ENCODE results near the gene FLNB. TPM values are rescaled to one million over a fixed set of nuclear protein-coding genes. Genes with fewer than 3 reads are reported as not detected.

FLNB gene
- total RNA-seq, 1 experiment from 2014 or later: 127 TPM

DNA sequence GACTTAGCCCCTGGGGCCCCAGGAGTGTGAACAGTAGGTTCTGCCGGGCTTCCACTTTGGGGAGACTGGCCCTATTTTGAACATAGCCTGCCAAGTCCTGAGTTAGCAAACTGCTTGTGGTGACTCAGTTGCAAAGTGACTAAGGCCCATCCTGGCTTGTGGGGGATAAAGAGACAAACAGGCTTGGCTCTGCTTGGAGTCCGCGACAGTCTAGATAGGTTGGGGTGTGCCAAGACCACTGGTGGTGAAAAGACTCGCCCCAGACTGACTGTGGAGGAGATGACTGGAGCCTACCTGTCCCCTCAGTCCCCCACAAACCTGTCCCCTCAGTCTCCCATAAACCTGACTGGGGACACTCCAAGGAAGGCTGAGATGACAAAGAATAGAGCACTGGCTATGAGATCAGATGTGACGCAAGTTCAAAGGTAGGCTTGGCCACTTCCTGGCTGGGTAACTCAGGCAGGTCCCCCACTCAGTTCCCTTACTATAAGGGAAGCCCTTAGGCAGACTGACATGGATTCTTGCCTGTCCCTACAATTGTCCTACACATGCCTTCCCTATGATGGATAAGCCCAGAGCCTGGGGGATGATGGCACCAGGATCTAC lies 198.3 kb downstream of the FLNB start (continued):
- TF ChIP-seq, protein P1, sequence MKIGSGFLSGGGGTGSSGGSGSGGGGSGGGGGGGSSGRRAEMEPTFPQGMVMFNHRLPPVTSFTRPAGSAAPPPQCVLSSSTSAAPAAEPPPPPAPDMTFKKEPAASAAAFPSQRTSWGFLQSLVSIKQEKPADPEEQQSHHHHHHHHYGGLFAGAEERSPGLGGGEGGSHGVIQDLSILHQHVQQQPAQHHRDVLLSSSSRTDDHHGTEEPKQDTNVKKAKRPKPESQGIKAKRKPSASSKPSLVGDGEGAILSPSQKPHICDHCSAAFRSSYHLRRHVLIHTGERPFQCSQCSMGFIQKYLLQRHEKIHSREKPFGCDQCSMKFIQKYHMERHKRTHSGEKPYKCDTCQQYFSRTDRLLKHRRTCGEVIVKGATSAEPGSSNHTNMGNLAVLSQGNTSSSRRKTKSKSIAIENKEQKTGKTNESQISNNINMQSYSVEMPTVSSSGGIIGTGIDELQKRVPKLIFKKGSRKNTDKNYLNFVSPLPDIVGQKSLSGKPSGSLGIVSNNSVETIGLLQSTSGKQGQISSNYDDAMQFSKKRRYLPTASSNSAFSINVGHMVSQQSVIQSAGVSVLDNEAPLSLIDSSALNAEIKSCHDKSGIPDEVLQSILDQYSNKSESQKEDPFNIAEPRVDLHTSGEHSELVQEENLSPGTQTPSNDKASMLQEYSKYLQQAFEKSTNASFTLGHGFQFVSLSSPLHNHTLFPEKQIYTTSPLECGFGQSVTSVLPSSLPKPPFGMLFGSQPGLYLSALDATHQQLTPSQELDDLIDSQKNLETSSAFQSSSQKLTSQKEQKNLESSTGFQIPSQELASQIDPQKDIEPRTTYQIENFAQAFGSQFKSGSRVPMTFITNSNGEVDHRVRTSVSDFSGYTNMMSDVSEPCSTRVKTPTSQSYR (CRISPR knock-in tag; IDR thresholded peaks at IDR 0.05): no peak
- TF ChIP-seq EMX1 (CRISPR knock-in tag; IDR thresholded peaks at IDR 0.05) (no peak), ELF4 (CRISPR knock-in tag; IDR thresholded peaks at IDR 0.05; ENCODE audit: low read depth) (no peak), ESRRA (CRISPR knock-in tag; IDR thresholded peaks at IDR 0.05; ENCODE audit: borderline replicate concordance) (no peak), NR3C1 (CRISPR knock-in tag; conservative IDR thresholded peaks at IDR 0.05; ENCODE audit: low read depth) (no peak), GRHL2 (CRISPR knock-in tag; IDR thresholded peaks at IDR 0.05; ENCODE audit: insufficient replicate concordance, severe bottlenecking) (no peak), ZNF423 (CRISPR knock-in tag; IDR thresholded peaks at IDR 0.05) (no peak), FOXK1 (CRISPR knock-in tag; IDR thresholded peaks at IDR 0.05) (no peak)

DNA sequence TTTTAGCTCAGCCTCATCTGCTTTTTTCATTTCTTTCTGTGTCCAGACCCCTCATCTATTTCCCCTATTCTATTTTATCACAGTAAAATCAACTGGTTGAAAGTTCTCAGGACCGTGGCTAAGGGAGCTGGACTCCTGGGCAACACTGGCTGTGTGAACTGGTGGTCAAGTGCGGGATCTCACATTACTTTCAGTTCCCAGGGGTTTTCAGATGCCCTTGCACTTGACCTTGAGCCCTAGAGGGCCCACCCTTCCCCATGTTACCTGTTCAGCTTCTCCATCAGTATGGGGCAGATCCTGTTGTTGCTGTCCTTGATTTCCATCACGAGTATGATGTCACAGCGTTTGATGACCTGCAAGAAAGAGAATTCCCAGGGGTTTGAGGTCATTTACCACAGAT lies 199.7 kb downstream of the FLNB start:
- Mint-ChIP-seq H3K4me3 (no peak overlapping the region), H3K36me3 (no peaks in the 10 kb centered on the region), H3K4me1 (no peaks in the 10 kb centered on the region), H3K27me3 (ENCODE audit: low read depth) (no peaks in the 10 kb centered on the region; the same call in 1 of the 2 replicates), H3K27ac (no peak overlapping the region), H3K9me3 (0 out of 2 replicates have a peak, but pooled peaks cover 3% of the 10 kb centered on the region)
- TF ChIP-seq SMAD3 (CRISPR knock-in tag; IDR thresholded peaks at IDR 0.05; ENCODE audit: borderline replicate concordance) (no peak), ESRRA (CRISPR knock-in tag; IDR thresholded peaks at IDR 0.05; ENCODE audit: borderline replicate concordance) (0 out of 2 replicates have a peak, but pooled peaks have one; percentile 23)
- TF ChIP-seq, protein P2, sequence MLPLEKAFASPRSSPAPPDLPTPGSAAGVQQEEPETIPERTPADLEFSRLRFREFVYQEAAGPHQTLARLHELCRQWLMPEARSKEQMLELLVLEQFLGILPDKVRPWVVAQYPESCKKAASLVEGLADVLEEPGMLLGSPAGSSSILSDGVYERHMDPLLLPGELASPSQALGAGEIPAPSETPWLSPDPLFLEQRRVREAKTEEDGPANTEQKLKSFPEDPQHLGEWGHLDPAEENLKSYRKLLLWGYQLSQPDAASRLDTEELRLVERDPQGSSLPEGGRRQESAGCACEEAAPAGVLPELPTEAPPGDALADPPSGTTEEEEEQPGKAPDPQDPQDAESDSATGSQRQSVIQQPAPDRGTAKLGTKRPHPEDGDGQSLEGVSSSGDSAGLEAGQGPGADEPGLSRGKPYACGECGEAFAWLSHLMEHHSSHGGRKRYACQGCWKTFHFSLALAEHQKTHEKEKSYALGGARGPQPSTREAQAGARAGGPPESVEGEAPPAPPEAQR (CRISPR knock-in tag; IDR thresholded peaks at IDR 0.05): no peak
- POLR2A ChIA-PET: no interaction called here
- CTCF ChIA-PET: interaction anchor here (0.7 to 1.0 kb wide), 2 partner anchors 20 to 21 kb away, joined by 3 to 4 read pairs; no protein-coding TSS in a partner anchor
- ATAC-seq (no peak), DNase-seq (ENCODE audit: low spot score) (no peak)

DNA sequence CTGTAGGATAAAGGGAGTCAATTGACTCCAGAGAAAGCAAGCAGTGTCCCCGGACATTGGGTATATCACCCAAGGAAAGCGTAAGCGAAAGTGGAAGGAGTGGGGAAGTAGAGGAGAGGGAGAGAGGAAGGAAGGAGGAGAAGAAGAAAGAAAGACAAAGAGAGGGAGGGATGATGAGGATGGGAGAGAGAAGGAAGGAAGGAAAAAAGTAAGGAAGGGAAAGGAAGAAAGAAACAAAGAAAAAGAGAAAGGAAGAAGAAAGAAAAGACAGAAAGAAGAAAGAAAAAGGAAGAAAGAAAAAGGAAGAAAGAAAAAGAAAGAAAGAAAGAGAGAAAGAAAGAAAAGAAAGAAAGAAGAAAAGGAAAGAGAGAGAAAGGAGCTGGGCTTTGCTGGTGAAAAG lies 201.7 kb downstream of the FLNB start:
- H3K9me3 Mint-ChIP-seq: 0 out of 2 replicates have a peak, but pooled peaks cover 3% of the 10 kb centered on the region
- no peak overlapping the region for H3K27ac Mint-ChIP-seq
- ChIA-PET POLR2A (no interaction called here), CTCF (interaction anchor here (1.2 to 1.7 kb wide), 2 partner anchors 33 to 96 kb away, joined by 3 to 7 read pairs; partner anchors contain the start of genes HTD2 and RPP14)
- ATAC-seq (no peak), DNase-seq (ENCODE audit: low spot score) (no peak)
- no peaks in the 10 kb centered on the region; the same call in 1 of the 2 replicates for H3K27me3 Mint-ChIP-seq (ENCODE audit: low read depth)
- H3K4me3 Mint-ChIP-seq: no peak overlapping the region
- H3K4me1 Mint-ChIP-seq: no peaks in the 10 kb centered on the region
- TF ChIP-seq OVOL2 (CRISPR knock-in tag; IDR thresholded peaks at IDR 0.05; ENCODE audit: borderline replicate concordance): no peak
- TF ChIP-seq, protein P3, sequence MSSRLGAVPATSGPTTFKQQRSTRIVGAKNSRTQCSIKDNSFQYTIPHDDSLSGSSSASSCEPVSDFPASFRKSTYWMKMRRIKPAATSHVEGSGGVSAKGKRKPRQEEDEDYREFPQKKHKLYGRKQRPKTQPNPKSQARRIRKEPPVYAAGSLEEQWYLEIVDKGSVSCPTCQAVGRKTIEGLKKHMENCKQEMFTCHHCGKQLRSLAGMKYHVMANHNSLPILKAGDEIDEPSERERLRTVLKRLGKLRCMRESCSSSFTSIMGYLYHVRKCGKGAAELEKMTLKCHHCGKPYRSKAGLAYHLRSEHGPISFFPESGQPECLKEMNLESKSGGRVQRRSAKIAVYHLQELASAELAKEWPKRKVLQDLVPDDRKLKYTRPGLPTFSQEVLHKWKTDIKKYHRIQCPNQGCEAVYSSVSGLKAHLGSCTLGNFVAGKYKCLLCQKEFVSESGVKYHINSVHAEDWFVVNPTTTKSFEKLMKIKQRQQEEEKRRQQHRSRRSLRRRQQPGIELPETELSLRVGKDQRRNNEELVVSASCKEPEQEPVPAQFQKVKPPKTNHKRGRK (CRISPR knock-in tag; IDR thresholded peaks at IDR 0.05; ENCODE audit: borderline replicate concordance): peak; percentile 48; the same call in 1 of the 2 replicates
- no peaks in the 10 kb centered on the region for H3K36me3 Mint-ChIP-seq

DNA sequence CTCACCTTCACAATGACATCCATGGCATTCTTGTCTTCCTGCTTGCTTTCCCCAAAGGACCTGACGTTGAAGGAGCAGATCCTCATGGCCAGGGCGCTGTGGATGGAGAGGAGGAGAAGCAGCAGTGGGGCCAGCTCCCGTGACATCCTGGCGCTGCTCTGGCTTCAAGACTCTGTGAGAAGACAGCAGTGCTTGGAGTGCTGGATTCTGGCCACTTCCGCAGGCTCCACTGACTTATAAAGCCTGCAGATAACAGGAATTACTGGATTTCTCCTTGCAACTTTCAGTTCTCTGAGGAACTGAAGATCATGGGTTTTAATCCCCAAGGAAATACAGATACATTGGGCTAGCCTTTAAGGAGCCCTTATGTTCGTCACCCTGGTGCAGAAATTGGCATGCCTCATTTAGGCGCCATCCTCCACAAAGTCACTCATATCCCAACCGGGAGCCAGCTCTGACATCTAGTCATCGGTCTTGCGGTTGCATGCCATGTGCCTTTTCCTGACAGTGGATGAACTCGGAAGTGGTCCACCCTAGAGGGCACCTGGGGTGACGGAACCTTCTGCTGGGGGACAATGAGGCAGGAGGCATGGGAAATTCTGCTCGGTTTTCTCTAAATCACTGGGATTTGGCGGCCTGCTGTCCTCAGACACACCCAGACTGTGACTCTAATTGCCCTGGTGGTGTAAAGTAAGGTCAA lies 202.7 kb downstream of the FLNB start, which contains the start of gene DNASE1L3:
TSS of gene DNASE1L3 (minus strand) at position 212 of the 700 bp plus-strand sequence. CDS start at position 146, 66 bp downstream.
- no peaks in the 10 kb centered on the region for H3K4me1 Mint-ChIP-seq
- no peak for ATAC-seq
- ChIA-PET CTCF (interaction anchor here (0.7 to 1.7 kb wide), 4 partner anchors 23 to 95 kb away, joined by 3 to 7 read pairs (median 3); partner anchors contain the start of genes HTD2 and RPP14), POLR2A (no interaction called here)
- 0 out of 2 replicates have a peak, but pooled peaks cover 3% of the 10 kb centered on the region for H3K9me3 Mint-ChIP-seq
- no peaks in the 10 kb centered on the region for H3K36me3 Mint-ChIP-seq
- DNase-seq (ENCODE audit: low spot score): no peak
- no peak within 1 kb of the TSS for H3K4me3 Mint-ChIP-seq
- H3K27ac Mint-ChIP-seq: no peak within 1 kb of the TSS
- no peaks in the 10 kb centered on the region; the same call in 1 of the 2 replicates for H3K27me3 Mint-ChIP-seq (ENCODE audit: low read depth)
- TF ChIP-seq TEAD1 (CRISPR knock-in tag; IDR thresholded peaks at IDR 0.05): no peak
- TF ChIP-seq, protein P4, sequence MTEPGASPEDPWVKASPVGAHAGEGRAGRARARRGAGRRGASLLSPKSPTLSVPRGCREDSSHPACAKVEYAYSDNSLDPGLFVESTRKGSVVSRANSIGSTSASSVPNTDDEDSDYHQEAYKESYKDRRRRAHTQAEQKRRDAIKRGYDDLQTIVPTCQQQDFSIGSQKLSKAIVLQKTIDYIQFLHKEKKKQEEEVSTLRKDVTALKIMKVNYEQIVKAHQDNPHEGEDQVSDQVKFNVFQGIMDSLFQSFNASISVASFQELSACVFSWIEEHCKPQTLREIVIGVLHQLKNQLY (CRISPR knock-in tag; IDR thresholded peaks at IDR 0.05): no peak
- TF ChIP-seq, protein P5, sequence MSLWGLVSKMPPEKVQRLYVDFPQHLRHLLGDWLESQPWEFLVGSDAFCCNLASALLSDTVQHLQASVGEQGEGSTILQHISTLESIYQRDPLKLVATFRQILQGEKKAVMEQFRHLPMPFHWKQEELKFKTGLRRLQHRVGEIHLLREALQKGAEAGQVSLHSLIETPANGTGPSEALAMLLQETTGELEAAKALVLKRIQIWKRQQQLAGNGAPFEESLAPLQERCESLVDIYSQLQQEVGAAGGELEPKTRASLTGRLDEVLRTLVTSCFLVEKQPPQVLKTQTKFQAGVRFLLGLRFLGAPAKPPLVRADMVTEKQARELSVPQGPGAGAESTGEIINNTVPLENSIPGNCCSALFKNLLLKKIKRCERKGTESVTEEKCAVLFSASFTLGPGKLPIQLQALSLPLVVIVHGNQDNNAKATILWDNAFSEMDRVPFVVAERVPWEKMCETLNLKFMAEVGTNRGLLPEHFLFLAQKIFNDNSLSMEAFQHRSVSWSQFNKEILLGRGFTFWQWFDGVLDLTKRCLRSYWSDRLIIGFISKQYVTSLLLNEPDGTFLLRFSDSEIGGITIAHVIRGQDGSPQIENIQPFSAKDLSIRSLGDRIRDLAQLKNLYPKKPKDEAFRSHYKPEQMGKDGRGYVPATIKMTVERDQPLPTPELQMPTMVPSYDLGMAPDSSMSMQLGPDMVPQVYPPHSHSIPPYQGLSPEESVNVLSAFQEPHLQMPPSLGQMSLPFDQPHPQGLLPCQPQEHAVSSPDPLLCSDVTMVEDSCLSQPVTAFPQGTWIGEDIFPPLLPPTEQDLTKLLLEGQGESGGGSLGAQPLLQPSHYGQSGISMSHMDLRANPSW (CRISPR knock-in tag; conservative IDR thresholded peaks at IDR 0.05; ENCODE audit: low read depth): no peak
- no peak for TF ChIP-seq ATF1 (CRISPR knock-in tag; IDR thresholded peaks at IDR 0.05)
- no peak for TF ChIP-seq MXD4 (CRISPR knock-in tag; IDR thresholded peaks at IDR 0.05; ENCODE audit: borderline replicate concordance)
